Testis (tissue), 2 donors: Measurements from ENCODE around the gene TENM4.

Source experiments
- CTCF ChIP-seq, 3 experiments: fragments of 450-650 bp in 2 of 3; fragments of 200-600 bp in 1 of 3; sonication (generic) in 1 of 3; IDR thresholded peaks; one replicate each; pipeline ENCODE4 v1.5.1; 2016 to 2019; ENCODE audit warnings: antibody characterized with exemption in 3 of 3, mild to moderate bottlenecking in 2 of 3, moderate library complexity in 1 of 3
- POLR2A ChIP-seq: fragments of 450-650 bp; IDR thresholded peaks from one replicate; pipeline ENCODE4 v1.6.1; 2017; ENCODE audit warnings: antibody characterized with exemption, mild to moderate bottlenecking, moderate library complexity

DNA sequence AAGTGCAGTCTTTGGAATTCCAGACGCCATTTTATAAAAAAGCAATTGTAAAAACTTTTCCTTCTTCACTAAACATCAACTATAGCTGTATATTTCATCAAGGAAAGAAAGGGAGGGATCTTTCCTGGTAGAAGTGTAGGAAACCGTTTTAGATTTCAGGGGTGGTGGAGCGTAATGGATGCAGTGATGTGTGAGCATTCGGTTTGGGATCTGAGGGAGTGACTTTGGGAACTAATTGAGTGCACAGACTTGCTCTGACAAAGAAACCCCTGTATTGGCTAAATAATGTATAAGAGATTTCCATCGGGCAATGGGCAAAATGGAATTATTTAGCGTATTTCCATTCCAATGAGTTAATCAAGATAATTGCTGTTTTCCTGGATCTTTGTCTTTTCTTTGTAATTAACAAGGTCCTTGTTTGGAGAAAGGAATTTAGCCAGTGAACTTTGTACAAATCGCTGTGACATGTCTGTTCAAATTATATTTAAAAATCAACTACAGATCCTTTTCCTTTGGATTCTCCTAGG lies 741.2 kb downstream of the TENM4 start:
- TF ChIP-seq POLR2A (no peak), CTCF (IDR thresholded peaks at IDR 0.05) (no peak)
